Spleen (tissue), 7 donors: ENCODE measurements around the gene ERCC6L2.

Source experiments
- CTCF ChIP-seq, 11 experiments: fragments of 200-600 bp in 7 of 11; fragments of 450-650 bp in 4 of 11; sonication (generic) in 4 of 11; IDR thresholded peaks in 8 of 11; conservative IDR thresholded peaks in 3 of 11; 1 replicate in 7 of 11; 2 replicates in 4 of 11; pipeline versions ENCODE4 v1.4.0 to v1.8.0; 2016 to 2021; ENCODE audit warnings: antibody characterized with exemption in 11 of 11, inconsistent platforms in 4 of 11, mild to moderate bottlenecking in 1 of 11
- POLR2A ChIP-seq, 3 donors: fragments of 450-650 bp; IDR thresholded peaks; one replicate each; pipeline ENCODE4 v1.5.1; 2017; ENCODE audit warnings: antibody characterized with exemption in 3 of 3, mild to moderate bottlenecking in 1 of 3
- donor health status: DM: no; HTN: no; CAD: no; lungs with moderate emphysema.
- donor health status: DM: no; HTN: no; CAD: no.
- donor health status: DM: no; HTN: no; CAD: no.

GRCh38 chr9:95907794-95908193 is 32.3 kb downstream of the ERCC6L2 start:
- TF ChIP-seq CTCF (IDR thresholded peaks at IDR 0.05 in 8 of 11, conservative IDR thresholded peaks at IDR 0.05 in 3 of 11) (peak in 1 of 11 experiments; percentile 12), POLR2A (IDR thresholded peaks at IDR 0.05) (no peak)
